ENCODE data around the gene TKTL1. TPM values are rescaled to one million over a fixed set of nuclear protein-coding genes. Genes with fewer than 3 reads are reported as not detected.

TKTL1 gene
- total and polyA plus RNA-seq, 2 of the 8 experiments (the other 6 are each of a cell fraction or from before 2014, with no cell fraction given), result 0.05 TPM; not detected in 1

DNA sequence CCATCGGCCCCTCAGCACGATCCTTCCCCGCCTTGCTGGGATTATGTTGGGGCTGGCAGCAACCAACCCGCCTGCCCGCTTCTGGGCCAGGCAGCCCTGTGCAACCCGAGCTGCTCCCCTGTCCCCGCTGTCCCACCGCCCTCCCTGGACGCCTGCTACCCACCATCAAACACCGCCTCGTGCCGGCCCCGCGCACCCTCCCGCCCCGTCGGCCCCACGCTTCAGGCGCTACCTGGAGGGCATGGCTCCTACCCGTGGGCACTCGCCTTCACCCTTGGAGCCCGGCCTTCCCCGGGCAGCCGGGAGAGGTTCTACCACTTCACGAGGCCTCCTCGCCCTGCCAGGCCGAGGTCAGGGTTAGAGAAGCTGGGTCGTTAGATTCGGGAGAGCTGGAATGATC is 37.0 kb downstream of the TKTL1 start:
- H4K5ac ChIP-seq (ENCODE audit: insufficient read length, low read depth, low read length), result no peak overlapping the region
- DNase-seq (ENCODE audit: low read depth in 1 of 2, low spot score in 2 of 2) (no peak), FAIRE-seq (no peak)
- H3K79me2 ChIP-seq (ENCODE audit: control insufficient read depth in 1 of 2, insufficient read depth in 2 of 2, low read length in 2 of 2), result no peaks in the 10 kb centered on the region
- H3K4me1 ChIP-seq (replicated peaks in 1 of 4; ENCODE audit: control insufficient read depth in 3 of 4, insufficient read depth in 4 of 4, low read length in 3 of 4), result no peaks in the 10 kb centered on the region; a peak in 1 of 7 replicates
- no peak overlapping the region for H2AK5ac ChIP-seq (ENCODE audit: low read depth, low read length)
- H3K56ac ChIP-seq (replicated peaks; ENCODE audit: insufficient read length, low read depth, low read length), result no peak overlapping the region
- no peak overlapping the region for H2BK15ac ChIP-seq (ENCODE audit: low read length)
- H4K20me1 ChIP-seq (replicated peaks in 1 of 2; ENCODE audit: control insufficient read depth in 1 of 2, insufficient read depth in 2 of 2, low read length in 2 of 2), result no peaks in the 10 kb centered on the region
- H3K9ac ChIP-seq (replicated peaks in 1 of 4; ENCODE audit: extremely low read depth in 1 of 4, low read depth in 3 of 4, low read length in 3 of 4), result no peak overlapping the region
- H4K8ac ChIP-seq (ENCODE audit: extremely low read depth, insufficient read depth, low read length), result no peak overlapping the region
- 100% methylated on average over 4 of the region's 29 CpGs; no CpG with 5 or more reads in 1 of the 2 experiments for WGBS, 2 experiments (ENCODE audit: extremely low coverage in 1 of 2, insufficient coverage in 1 of 2, insufficient read length in 1 of 2, insufficient replicate concordance in 2 of 2, low coverage in 1 of 2, low lambda C conversion rate in 2 of 2, missing lambda C conversion rate in 1 of 2)
- H2BK120ac ChIP-seq (replicated peaks; ENCODE audit: low read depth, low read length), result no peak overlapping the region
- no peak overlapping the region for H3K23ac ChIP-seq (ENCODE audit: insufficient read length)
- no peaks in the 10 kb centered on the region for H3K27me3 ChIP-seq (replicated peaks in 1 of 4; ENCODE audit: control insufficient read depth in 3 of 4, extremely low read depth in 1 of 4, insufficient read depth in 3 of 4, low read length in 3 of 4)
- H3K18ac ChIP-seq (ENCODE audit: extremely low read depth, low read length), result no peak overlapping the region
- H4K91ac ChIP-seq (replicated peaks; ENCODE audit: insufficient read length, low read length), result no peak overlapping the region
- no peak overlapping the region for H3K27ac ChIP-seq (ENCODE audit: low read depth, low read length)
- H3K23me2 ChIP-seq (ENCODE audit: low read depth, low read length), result no peaks in the 10 kb centered on the region
- H2BK12ac ChIP-seq (ENCODE audit: low read depth, low read length), result no peak overlapping the region
- H3K9me3 ChIP-seq (ENCODE audit: insufficient read depth in 2 of 2, low read depth in 1 of 2, low read length in 1 of 2), result no peaks in the 10 kb centered on the region
- H3K79me1 ChIP-seq (ENCODE audit: low read depth, low read length), result no peaks in the 10 kb centered on the region
- H2BK5ac ChIP-seq (ENCODE audit: low read depth, low read length), result no peak overlapping the region
- H3K4me3 ChIP-seq (ENCODE audit: extremely low read depth in 1 of 4, insufficient read depth in 2 of 4, low read depth in 3 of 4, low read length in 4 of 4), result no peak overlapping the region
- ChIA-PET CTCF (ENCODE audit: partially characterized antibody) (no interaction called here), POLR2A (ENCODE audit: partially characterized antibody) (interaction anchor here (1.6 kb wide), 1 partner anchor 65 kb away, joined by 4 read pairs; the partner anchor contains the start of gene RPL10)
- no peak overlapping the region for H3K4ac ChIP-seq (replicated peaks; ENCODE audit: insufficient read length, low read depth, low read length)
- H3K36me3 ChIP-seq (ENCODE audit: control insufficient read depth in 2 of 4, insufficient read depth in 4 of 4, low read length in 3 of 4), result no peaks in the 10 kb centered on the region
- TF ChIP-seq CBX5 (IDR thresholded peaks at IDR 0.05; ENCODE audit: low read depth, low read length), result no peak
- TF ChIP-seq RXRA (IDR thresholded peaks at IDR 0.05; ENCODE audit: insufficient read depth, low read depth, low read length), result no peak
- no peak for TF ChIP-seq TBP (IDR thresholded peaks at IDR 0.05; ENCODE audit: low read depth, low read length)
- TF ChIP-seq JUN (IDR thresholded peaks at IDR 0.05; ENCODE audit: low read depth, low read length), result no peak
- no peak for TF ChIP-seq GABPA (IDR thresholded peaks at IDR 0.05; ENCODE audit: borderline replicate concordance, insufficient read depth, low read length)
- TF ChIP-seq POLR2A (IDR thresholded peaks at IDR 0.05; ENCODE audit: control extremely low read depth in 1 of 2, low read depth in 2 of 2, low read length in 2 of 2), result no peak
- TF ChIP-seq, protein P1, sequence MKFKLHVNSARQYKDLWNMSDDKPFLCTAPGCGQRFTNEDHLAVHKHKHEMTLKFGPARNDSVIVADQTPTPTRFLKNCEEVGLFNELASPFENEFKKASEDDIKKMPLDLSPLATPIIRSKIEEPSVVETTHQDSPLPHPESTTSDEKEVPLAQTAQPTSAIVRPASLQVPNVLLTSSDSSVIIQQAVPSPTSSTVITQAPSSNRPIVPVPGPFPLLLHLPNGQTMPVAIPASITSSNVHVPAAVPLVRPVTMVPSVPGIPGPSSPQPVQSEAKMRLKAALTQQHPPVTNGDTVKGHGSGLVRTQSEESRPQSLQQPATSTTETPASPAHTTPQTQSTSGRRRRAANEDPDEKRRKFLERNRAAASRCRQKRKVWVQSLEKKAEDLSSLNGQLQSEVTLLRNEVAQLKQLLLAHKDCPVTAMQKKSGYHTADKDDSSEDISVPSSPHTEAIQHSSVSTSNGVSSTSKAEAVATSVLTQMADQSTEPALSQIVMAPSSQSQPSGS (IDR thresholded peaks at IDR 0.05; ENCODE audit: low read length), result no peak
- no peak for TF ChIP-seq ZNF274 (IDR thresholded peaks at IDR 0.05; ENCODE audit: borderline replicate concordance, extremely low read depth, low read length)
- TF ChIP-seq TAF7 (optimal IDR thresholded peaks at IDR 0.05; ENCODE audit: borderline replicate concordance, low read depth, low read length), result no peak
- no peak for TF ChIP-seq HDAC6 (IDR thresholded peaks at IDR 0.05; ENCODE audit: low read depth, low read length)
- TF ChIP-seq BCL11A (IDR thresholded peaks at IDR 0.05; ENCODE audit: low read depth in 2 of 2, low read length in 2 of 2), result no peak
- TF ChIP-seq CBX8 (IDR thresholded peaks at IDR 0.05; ENCODE audit: borderline replicate concordance, low read depth, low read length), result no peak
- TF ChIP-seq SIX5 (IDR thresholded peaks at IDR 0.05; ENCODE audit: low read depth, low read length), result no peak
- H2BK20ac ChIP-seq (ENCODE audit: low read length), result no peak overlapping the region
- H3K14ac ChIP-seq (ENCODE audit: insufficient read length), result no peak overlapping the region
- no peak overlapping the region for H2AFZ ChIP-seq (ENCODE audit: low read length)
- H3K4me2 ChIP-seq (ENCODE audit: insufficient read depth in 1 of 2, low read depth in 2 of 2, low read length in 2 of 2), result no peak overlapping the region
